Choroid plexus epithelial cell (primary cell): ENCODE results near the gene GRK2.
A peak's percentile ranks its signal among the peaks of the same experiment; 100 is the strongest.

ENCODE experiments used
- DNase-seq: peaks from one replicate; pipeline ENCODE4 v3.0.0-alpha.2; 2010; ENCODE audit warnings: low read depth
- H3K4me3 ChIP-seq: 2 replicates; pipeline ENCODE4 v1.5.1; 2011; ENCODE audit warnings: low read depth, mild to moderate bottlenecking, control low read depth, low read length, moderate library complexity
- TF ChIP-seq, protein P1 (sequence below): conservative IDR thresholded peaks from 2 replicates; pipeline ENCODE4 v1.5.1; 2011; ENCODE audit warnings: low read depth, mild to moderate bottlenecking, control low read depth, inconsistent platforms, low read length, moderate library complexity

GRK2 gene

DNA sequence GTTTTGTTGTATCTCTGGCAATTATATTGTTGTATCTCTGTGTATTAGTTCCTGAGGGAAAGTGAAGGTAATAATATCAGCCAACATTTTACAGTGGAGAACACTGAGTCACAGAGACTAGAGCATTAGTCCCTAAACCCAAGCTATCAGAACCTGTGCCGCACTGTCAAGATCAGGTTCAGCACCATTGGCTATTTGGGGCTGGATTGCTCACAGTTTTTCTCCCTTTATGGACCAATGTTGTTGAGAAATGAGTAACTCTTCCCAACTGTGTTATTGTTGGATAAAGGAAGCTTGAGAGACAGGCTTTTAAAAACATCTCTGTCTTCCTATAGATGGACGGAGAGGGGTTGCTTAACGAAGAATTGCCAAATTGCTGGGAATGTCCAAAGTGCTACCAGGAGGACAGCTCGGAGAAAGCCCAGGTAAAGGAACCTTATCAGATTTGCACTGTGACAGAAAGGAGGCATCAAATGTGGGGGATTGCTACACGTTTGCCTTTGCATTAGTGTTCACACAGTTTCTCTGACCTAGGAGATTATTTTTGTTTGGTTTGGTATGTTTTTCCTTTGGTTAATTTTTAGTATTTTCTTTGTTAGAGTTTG is 18.2 kb upstream of the GRK2 start:
- TF ChIP-seq, protein P1, sequence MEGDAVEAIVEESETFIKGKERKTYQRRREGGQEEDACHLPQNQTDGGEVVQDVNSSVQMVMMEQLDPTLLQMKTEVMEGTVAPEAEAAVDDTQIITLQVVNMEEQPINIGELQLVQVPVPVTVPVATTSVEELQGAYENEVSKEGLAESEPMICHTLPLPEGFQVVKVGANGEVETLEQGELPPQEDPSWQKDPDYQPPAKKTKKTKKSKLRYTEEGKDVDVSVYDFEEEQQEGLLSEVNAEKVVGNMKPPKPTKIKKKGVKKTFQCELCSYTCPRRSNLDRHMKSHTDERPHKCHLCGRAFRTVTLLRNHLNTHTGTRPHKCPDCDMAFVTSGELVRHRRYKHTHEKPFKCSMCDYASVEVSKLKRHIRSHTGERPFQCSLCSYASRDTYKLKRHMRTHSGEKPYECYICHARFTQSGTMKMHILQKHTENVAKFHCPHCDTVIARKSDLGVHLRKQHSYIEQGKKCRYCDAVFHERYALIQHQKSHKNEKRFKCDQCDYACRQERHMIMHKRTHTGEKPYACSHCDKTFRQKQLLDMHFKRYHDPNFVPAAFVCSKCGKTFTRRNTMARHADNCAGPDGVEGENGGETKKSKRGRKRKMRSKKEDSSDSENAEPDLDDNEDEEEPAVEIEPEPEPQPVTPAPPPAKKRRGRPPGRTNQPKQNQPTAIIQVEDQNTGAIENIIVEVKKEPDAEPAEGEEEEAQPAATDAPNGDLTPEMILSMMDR = no peak
- no peak overlapping the region for H3K4me3 ChIP-seq
- no peak for DNase-seq

DNA sequence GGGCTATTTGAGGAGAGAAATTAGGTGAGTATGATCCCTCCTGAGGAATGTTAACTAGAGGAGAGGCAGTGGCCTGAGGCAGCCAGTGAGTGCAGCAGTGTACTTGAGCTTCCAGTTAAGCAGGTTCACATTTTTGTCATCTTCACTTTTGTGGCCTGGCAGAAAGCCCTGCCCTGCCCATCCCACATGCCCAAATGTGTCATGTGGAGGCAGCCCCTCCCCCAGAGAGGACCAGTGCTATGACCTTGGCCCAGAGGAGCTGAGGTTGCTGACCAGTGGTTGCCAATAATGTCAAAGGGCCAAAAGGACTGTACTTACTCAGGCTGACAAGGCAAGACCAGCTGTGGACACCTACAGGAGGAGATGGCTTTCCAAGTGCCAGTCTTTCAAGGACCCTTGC is 17.6 kb upstream of the GRK2 start:
- DNase-seq = peak; percentile 22
- H3K4me3 ChIP-seq = no peak overlapping the region
- TF ChIP-seq, protein P1 = no peak

DNA sequence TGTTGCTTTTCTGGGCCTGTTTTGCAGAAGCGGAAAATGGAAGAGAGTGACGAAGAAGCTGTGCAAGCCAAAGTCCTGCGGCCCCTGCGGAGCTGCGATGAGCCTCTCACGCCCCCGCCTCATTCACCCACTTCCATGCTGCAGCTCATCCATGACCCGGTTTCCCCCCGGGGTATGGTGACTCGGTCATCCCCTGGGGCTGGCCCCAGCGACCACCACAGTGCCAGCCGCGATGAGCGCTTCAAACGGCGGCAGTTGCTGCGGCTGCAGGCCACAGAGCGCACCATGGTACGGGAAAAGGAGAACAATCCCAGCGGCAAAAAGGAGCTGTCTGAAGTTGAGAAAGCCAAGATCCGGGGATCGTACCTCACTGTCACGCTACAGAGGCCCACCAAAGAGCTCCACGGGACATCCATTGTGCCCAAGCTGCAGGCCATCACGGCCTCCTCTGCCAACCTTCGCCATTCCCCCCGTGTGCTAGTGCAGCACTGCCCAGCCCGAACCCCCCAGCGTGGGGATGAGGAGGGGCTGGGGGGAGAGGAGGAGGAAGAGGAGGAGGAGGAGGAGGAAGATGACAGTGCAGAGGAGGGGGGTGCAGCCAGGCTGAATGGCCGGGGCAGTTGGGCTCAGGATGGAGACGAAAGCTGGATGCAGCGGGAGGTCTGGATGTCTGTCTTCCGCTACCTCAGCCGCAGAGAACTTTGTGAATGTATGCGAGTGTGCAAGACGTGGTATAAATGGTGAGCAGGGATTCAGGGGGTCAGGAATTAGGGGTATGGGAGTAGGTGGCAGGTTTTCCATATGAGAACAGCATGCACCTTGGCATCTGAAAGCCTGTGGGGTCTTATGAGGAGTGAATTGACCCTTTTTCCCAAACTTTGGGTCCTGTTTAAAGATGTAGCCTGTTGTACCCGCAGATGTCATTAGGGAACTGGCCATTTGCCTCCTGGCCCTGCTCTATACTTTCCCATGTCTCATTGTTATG is 15.9 kb upstream of the GRK2 start:
- TF ChIP-seq, protein P1 = no peak
- no peak for DNase-seq
- no peak overlapping the region for H3K4me3 ChIP-seq

DNA sequence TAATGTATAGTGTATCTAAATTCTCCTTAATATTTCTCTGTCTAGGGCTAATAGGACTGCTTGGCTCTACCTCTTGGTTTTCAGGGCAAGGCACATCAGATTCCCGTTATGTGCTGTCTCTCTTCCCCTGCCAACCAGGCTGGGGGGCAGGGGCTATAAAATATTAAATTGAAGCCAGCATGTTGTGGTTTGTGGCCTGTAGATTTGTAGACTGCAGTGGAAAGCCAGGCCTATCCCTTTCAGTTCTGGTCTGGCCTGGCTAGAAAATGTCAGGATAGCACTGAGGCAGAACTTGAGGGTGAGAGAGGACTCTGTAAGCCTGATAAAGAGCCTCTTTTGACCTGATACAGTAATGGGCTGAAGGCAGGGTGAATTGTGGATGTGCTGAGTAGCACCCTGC is 14.4 kb upstream of the GRK2 start:
- H3K4me3 ChIP-seq = no peak overlapping the region
- TF ChIP-seq, protein P1 = no peak
- no peak for DNase-seq

DNA sequence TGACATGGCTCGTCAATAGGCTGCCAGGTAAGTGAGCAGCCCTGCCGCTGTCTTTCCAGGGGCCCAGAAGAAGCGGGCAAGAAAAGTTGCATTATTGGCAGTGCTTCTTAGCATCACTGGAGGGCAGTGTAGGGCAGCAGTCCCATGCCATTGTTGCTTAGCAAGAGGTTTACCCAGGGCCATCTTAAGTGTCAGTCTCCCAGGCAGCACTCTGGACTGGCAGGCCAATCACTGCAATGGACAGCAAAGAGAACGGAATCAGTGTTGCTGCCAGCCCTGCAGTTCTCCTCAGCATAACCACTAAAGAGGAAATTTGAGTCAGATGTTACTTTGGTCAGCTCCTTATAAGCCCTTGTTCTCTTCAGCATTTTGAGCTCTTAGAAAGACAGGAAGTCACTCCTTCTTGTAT is 13.4 kb upstream of the GRK2 start:
- DNase-seq = peak; percentile 61
- TF ChIP-seq, protein P1 = peak; percentile 56
- H3K4me3 ChIP-seq = no peak overlapping the region

DNA sequence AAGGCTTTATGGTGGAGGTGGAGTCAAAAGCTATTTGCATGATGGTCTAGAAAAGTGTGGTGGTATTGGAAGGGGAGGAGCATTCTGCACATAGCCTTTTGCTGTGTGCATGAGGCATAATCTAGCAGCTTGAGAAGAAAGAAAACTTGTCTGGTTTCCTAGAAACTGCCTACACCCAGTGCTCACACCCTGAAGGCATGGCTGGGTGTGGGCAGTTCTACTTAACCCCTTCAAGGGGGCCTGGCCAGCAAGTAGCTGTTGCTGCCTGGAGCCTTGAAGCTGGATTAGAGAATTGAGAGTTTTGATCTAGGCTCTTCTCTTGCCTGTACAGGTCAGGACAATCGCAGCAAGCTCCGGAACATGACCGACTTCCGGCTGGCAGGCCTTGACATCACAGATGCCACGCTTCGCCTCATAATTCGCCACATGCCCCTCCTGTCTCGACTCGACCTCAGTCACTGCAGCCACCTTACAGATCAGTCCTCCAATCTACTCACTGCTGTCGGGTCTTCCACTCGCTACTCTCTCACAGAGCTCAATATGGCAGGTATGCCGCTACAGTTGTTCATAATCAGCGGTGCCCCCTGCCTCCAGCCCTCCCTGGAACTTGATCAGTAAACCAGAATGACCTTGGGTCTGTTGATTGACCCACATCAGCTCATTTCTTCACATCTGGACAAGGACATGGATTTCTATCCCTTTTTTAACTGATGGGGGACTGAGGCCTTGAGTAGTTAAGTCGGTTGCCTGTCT is 12.2 kb upstream of the GRK2 start:
- TF ChIP-seq, protein P1 = no peak
- DNase-seq = no peak
- H3K4me3 ChIP-seq = no peak overlapping the region
